ENCODE measurements around the gene FTCD.
"Not testable (repeated sequence)": the region's sequence is repeated elsewhere in the genome, so short reads cannot be mapped to it uniquely, and the experiment has no call there.

DNA sequence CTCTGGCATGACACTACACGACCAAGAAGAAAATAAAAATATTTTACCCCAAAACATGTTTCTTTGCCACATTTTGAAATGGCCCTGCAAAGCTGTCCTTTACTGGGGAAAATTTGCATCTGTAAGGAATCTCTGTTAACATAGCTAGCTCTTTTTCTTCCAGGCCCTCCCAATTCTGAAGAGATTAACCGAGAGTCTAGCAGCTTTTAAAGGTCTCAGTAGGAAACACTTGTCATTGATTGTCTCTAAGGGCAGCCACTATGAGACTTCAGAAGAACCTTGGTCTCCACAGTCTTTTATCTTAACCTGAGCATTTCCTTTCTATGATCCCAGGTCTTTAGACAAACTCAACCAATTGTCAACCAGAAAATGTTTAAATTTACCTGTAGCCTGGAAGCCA is 48.0 kb downstream of the FTCD start:
- not testable (repeated sequence) for TF ChIP-seq POLR2AphosphoS5 (IDR thresholded peaks at IDR 0.05; ENCODE audit: low read depth, low read length)
- TF ChIP-seq, protein P1, sequence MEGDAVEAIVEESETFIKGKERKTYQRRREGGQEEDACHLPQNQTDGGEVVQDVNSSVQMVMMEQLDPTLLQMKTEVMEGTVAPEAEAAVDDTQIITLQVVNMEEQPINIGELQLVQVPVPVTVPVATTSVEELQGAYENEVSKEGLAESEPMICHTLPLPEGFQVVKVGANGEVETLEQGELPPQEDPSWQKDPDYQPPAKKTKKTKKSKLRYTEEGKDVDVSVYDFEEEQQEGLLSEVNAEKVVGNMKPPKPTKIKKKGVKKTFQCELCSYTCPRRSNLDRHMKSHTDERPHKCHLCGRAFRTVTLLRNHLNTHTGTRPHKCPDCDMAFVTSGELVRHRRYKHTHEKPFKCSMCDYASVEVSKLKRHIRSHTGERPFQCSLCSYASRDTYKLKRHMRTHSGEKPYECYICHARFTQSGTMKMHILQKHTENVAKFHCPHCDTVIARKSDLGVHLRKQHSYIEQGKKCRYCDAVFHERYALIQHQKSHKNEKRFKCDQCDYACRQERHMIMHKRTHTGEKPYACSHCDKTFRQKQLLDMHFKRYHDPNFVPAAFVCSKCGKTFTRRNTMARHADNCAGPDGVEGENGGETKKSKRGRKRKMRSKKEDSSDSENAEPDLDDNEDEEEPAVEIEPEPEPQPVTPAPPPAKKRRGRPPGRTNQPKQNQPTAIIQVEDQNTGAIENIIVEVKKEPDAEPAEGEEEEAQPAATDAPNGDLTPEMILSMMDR (IDR thresholded peaks at IDR 0.05) = not testable (repeated sequence)

Data from Panc1 (cell line).